NCI-H460 (cell line): ENCODE data around the gene COL1A1. TPM values are rescaled to one million over a fixed set of nuclear protein-coding genes. Genes with fewer than 3 reads are reported as not detected.

ENCODE experiments used
- small RNA-seq, 2 experiments: library from RNA; depleted of rRNA; stranded (forward); fragments of <200 nt; gene quantifications; one replicate each; pipeline ENCODE3, GENCODE V24; 2014
- total RNA-seq: library from RNA; depleted of rRNA; stranded (reverse); fragments of >200 nt; shearing (Covaris generic); gene quantifications from 2 replicates; pipeline ENCODE4 v1.2.3, GENCODE V29; 2014; rRNA removed

The COL1A1 gene
- total RNA-seq, 1 experiment from 2014 or later: 1.2 TPM

Small RNAs within 50 kb of the gene (small RNA-seq; reads per million reads assigned to genes)
- 0 reads per million in 2 experiments for gene SUMO2P7

Other genes with a start within 250 kb of the COL1A1 start
- gene DLX4, start 232.4 kb downstream of the COL1A1 start, total RNA-seq: 0.12 and 0.54 TPM in 2 replicates
- gene DLX3, start 206.4 kb downstream of the COL1A1 start, total RNA-seq: not detected in 2 replicates
- gene ITGA3, start 145.5 kb downstream of the COL1A1 start, total RNA-seq: 19.5 and 23.3 TPM in 2 replicates
- 3.9 and 4.4 TPM in 2 replicates for gene PDK2, start 106.3 kb downstream of the COL1A1 start, total RNA-seq
- not detected in 2 replicates for gene SAMD14, start 71.5 kb downstream of the COL1A1 start, total RNA-seq
- gene PPP1R9B, start 51.0 kb downstream of the COL1A1 start, total RNA-seq: 38.9 and 40.6 TPM in 2 replicates
- gene SGCA, start 35.6 kb downstream of the COL1A1 start, total RNA-seq: not detected in 2 replicates
- 0.52 and 1.4 TPM in 2 replicates for gene TMEM92, start 72.8 kb upstream of the COL1A1 start, total RNA-seq
- gene XYLT2, start 144.5 kb upstream of the COL1A1 start, total RNA-seq: 19.6 and 21.0 TPM in 2 replicates
- 61.6 and 66.7 TPM in 2 replicates for gene MRPL27, start 171.6 kb upstream of the COL1A1 start, total RNA-seq
- gene EME1, start 171.6 kb upstream of the COL1A1 start, total RNA-seq: 8.4 and 14.1 TPM in 2 replicates
- 165 and 175 TPM in 2 replicates for gene LRRC59, start 195.9 kb upstream of the COL1A1 start, total RNA-seq
- 10.4 and 11.7 TPM in 2 replicates for gene ACSF2, start 224.6 kb upstream of the COL1A1 start, total RNA-seq